Endothelial cell of umbilical vein (primary cell): ENCODE data around the gene VWA8.

Experiments used
- EZH2 ChIP-seq: IDR thresholded peaks from 2 replicates; pipeline ENCODE4 v1.6.1; 2012; ENCODE audit warnings: borderline replicate concordance, low read depth, mild to moderate bottlenecking, moderate library complexity, low read length, inconsistent platforms; ENCODE audit not compliant: severe bottlenecking
- FOS ChIP-seq: IDR thresholded peaks from 2 replicates; pipeline ENCODE4 v1.6.1; 2011; ENCODE audit warnings: mild to moderate bottlenecking, low read length, moderate library complexity, borderline replicate concordance; ENCODE audit not compliant: insufficient read depth
- JUN ChIP-seq: IDR thresholded peaks from 2 replicates; pipeline ENCODE4 v1.6.1; 2011; ENCODE audit warnings: borderline replicate concordance, low read depth; ENCODE audit not compliant: insufficient read length, insufficient read depth
- POLR2A ChIP-seq: IDR thresholded peaks from 2 replicates; pipeline ENCODE4 v1.6.1; 2012; ENCODE audit warnings: low read depth, mild to moderate bottlenecking, control low read depth, low read length
- POLR2AphosphoS5 ChIP-seq: IDR thresholded peaks from 2 replicates; pipeline ENCODE4 v1.6.1; 2012; ENCODE audit warnings: low read depth, mild to moderate bottlenecking, control low read depth, low read length, moderate library complexity; ENCODE audit not compliant: insufficient read depth
- TF ChIP-seq, protein P1 (sequence below), 2 donors: IDR thresholded peaks; 1 replicate in 1 of 2; 2 replicates in 1 of 2; pipeline ENCODE4 v1.5.1; 2011; ENCODE audit warnings: low read length in 2 of 2, mild to moderate bottlenecking in 2 of 2, moderate library complexity in 2 of 2, control low read depth in 1 of 2, inconsistent platforms in 1 of 2, low read depth in 1 of 2; ENCODE audit not compliant: insufficient read depth in 1 of 2; ENCODE audit errors: extremely low read depth in 1 of 2

DNA sequence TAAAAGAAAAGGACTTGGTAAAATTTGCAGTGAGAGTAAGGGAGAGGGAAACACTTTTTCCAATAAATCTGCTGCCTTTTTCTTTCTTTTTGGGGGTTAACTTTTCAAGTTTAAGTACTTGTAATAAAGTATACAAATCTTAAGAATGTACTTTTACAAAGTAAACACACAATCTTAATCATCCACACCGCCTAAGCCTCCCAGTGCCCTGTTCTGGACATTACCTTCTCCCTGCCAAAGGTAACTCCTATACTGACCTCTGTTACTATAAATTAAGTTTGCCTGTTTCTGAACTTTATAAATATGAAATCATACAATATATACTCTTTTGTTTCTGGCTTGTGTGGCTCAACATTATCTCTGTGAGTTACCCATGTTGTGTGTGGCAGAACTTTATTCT lies 365.6 kb downstream of the VWA8 start:
- TF ChIP-seq POLR2A: no peak
- TF ChIP-seq JUN: no peak
- TF ChIP-seq, protein P1, sequence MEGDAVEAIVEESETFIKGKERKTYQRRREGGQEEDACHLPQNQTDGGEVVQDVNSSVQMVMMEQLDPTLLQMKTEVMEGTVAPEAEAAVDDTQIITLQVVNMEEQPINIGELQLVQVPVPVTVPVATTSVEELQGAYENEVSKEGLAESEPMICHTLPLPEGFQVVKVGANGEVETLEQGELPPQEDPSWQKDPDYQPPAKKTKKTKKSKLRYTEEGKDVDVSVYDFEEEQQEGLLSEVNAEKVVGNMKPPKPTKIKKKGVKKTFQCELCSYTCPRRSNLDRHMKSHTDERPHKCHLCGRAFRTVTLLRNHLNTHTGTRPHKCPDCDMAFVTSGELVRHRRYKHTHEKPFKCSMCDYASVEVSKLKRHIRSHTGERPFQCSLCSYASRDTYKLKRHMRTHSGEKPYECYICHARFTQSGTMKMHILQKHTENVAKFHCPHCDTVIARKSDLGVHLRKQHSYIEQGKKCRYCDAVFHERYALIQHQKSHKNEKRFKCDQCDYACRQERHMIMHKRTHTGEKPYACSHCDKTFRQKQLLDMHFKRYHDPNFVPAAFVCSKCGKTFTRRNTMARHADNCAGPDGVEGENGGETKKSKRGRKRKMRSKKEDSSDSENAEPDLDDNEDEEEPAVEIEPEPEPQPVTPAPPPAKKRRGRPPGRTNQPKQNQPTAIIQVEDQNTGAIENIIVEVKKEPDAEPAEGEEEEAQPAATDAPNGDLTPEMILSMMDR (IDR thresholded peaks at IDR 0.05; ENCODE audit: extremely low read depth in 1 of 2, insufficient read depth in 1 of 2, low read depth in 1 of 2, low read length in 2 of 2): no peak
- TF ChIP-seq EZH2: no peak
- no peak for TF ChIP-seq POLR2AphosphoS5
- TF ChIP-seq FOS: no peak
